HG03108 (cell line): ENCODE data around the gene FOXL2.

Source experiments
- ATAC-seq: cut with Tn5 transposase; IDR thresholded peaks from one replicate; pipeline ENCODE4 v1.9.1; 2021; ENCODE audit warnings: moderate library complexity; ENCODE audit not compliant: unreplicated experiment

The FOXL2 gene

GRCh38 chr3:138946663-138947494, at the start of gene FOXL2, which contains the start of gene FOXL2NB:
Gene FOXL2 (minus strand): TSS chr3:138947137. CDS start chr3:138946722, 415 bp downstream.
Gene FOXL2NB (plus strand): TSS chr3:138947217. CDS start chr3:138947365, 148 bp downstream.
- ATAC-seq = no peak

- no peak for ATAC-seq
These were observed 48.8 kb upstream of the FOXL2 start for GRCh38 chr3:138995706-138996105.

GRCh38 chr3:138987181-138987580, 40.2 kb upstream of the FOXL2 start:
- ATAC-seq = no peak

- no peak for ATAC-seq
These were observed 39.0 kb upstream of the FOXL2 start for GRCh38 chr3:138985932-138986331.

- ATAC-seq = no peak
These were observed 37.9 kb upstream of the FOXL2 start for GRCh38 chr3:138984816-138985215.

- ATAC-seq = no peak
These were observed 29.1 kb upstream of the FOXL2 start for GRCh38 chr3:138976047-138976446.

GRCh38 chr3:138975351-138975750, 28.4 kb upstream of the FOXL2 start:
- ATAC-seq = no peak

GRCh38 chr3:138974462-138974861, 27.5 kb upstream of the FOXL2 start:
- ATAC-seq = no peak

GRCh38 chr3:138972941-138973340, 26.0 kb upstream of the FOXL2 start:
- ATAC-seq = no peak

GRCh38 chr3:138971766-138972320, 24.9 kb upstream of the FOXL2 start:
- ATAC-seq = no peak

- no peak for ATAC-seq
These were observed 18.0 kb upstream of the FOXL2 start for GRCh38 chr3:138964923-138965322.

GRCh38 chr3:138964264-138964663, 17.3 kb upstream of the FOXL2 start:
- no peak for ATAC-seq

GRCh38 chr3:138962854-138963560, 16.1 kb upstream of the FOXL2 start:
- ATAC-seq = no peak

GRCh38 chr3:138960417-138960852, 13.5 kb upstream of the FOXL2 start:
- no peak for ATAC-seq

GRCh38 chr3:138950701-138951100, 3.8 kb upstream of the FOXL2 start:
- no peak for ATAC-seq

- no peak for ATAC-seq
These were observed 3.2 kb upstream of the FOXL2 start for GRCh38 chr3:138950006-138950644.

GRCh38 chr3:138949445-138950005, 2.6 kb upstream of the FOXL2 start:
- ATAC-seq = no peak

GRCh38 chr3:138949002-138949418, 2.1 kb upstream of the FOXL2 start:
- no peak for ATAC-seq

GRCh38 chr3:138948371-138949001, 1.5 kb upstream of the FOXL2 start:
- ATAC-seq = no peak

- ATAC-seq = no peak
These were observed 671 bp upstream of the FOXL2 start for GRCh38 chr3:138947495-138948121.
